HFF-Myc (cell line): ENCODE data around the gene CYP2S1.

Source experiments
- DNase-seq: peaks from one replicate; pipeline ENCODE4 v3.0.0-alpha.2; 2011; ENCODE audit warnings: low read depth; ENCODE audit errors: extremely low read depth
- H3K4me3 ChIP-seq: replicated peaks from 2 replicates; pipeline ENCODE4 v1.5.1; 2011; ENCODE audit warnings: low read depth, mild to moderate bottlenecking, control low read depth, low read length
- CTCF ChIP-seq: IDR thresholded peaks from 2 replicates; pipeline ENCODE4 v1.5.1; 2012; ENCODE audit warnings: mild to moderate bottlenecking, low read depth, low read length, control low read depth; ENCODE audit errors: missing control alignments

CYP2S1 gene

GRCh38 chr19:41217741-41218140 lies 24.7 kb downstream of the CYP2S1 start:
- TF ChIP-seq CTCF, result no peak
- no peak for DNase-seq
- H3K4me3 ChIP-seq, result no peak overlapping the region

GRCh38 chr19:41218249-41218614 lies 25.2 kb downstream of the CYP2S1 start:
- no peak for TF ChIP-seq CTCF
- DNase-seq, result no peak
- peak overlapping the region; percentile 69 for H3K4me3 ChIP-seq

- peak within 1 kb of the TSS; percentile 69 for H3K4me3 ChIP-seq
- TF ChIP-seq CTCF, result no peak
- DNase-seq, result peak; percentile 59
Measured at GRCh38 chr19:41218615-41219507, 25.8 kb downstream of the CYP2S1 start, which contains the start of gene AXL. AXL (plus strand) TSS chr19:41219223; CDS start chr19:41219393, 170 bp downstream.

GRCh38 chr19:41219924-41220567 lies 27.0 kb downstream of the CYP2S1 start:
- no peak for DNase-seq
- H3K4me3 ChIP-seq, result peak overlapping the region; percentile 69
- TF ChIP-seq CTCF, result no peak

- no peak for TF ChIP-seq CTCF
- H3K4me3 ChIP-seq, result peak overlapping the region; percentile 69
- no peak for DNase-seq
Measured at GRCh38 chr19:41220811-41221210, 27.8 kb downstream of the CYP2S1 start.

- DNase-seq, result no peak
- no peak for TF ChIP-seq CTCF
- H3K4me3 ChIP-seq, result peak overlapping the region; percentile 69
Measured at GRCh38 chr19:41221514-41222205, 28.6 kb downstream of the CYP2S1 start.
